Measurements from ENCODE around the gene SGO2.

DNA sequence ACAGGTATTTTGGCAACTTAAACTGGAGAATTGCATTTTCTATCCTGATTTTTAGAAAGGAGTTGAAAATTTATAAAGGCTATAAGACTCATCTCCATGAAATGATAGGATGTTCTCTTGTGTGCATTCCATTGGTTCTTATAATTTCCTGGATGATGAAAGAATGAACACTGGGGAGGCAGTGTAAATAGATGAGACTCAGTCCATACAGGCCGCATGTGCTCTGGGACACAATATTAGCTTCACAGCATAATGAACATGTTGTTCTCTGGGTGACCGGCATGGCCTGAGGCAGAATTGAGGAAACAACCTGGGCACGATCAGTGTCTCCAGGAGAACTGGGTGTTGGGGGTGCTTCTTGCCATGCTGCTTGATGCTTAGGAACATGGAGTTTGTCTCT lies 98.7 kb downstream of the SGO2 start:
- TF ChIP-seq, protein P1, sequence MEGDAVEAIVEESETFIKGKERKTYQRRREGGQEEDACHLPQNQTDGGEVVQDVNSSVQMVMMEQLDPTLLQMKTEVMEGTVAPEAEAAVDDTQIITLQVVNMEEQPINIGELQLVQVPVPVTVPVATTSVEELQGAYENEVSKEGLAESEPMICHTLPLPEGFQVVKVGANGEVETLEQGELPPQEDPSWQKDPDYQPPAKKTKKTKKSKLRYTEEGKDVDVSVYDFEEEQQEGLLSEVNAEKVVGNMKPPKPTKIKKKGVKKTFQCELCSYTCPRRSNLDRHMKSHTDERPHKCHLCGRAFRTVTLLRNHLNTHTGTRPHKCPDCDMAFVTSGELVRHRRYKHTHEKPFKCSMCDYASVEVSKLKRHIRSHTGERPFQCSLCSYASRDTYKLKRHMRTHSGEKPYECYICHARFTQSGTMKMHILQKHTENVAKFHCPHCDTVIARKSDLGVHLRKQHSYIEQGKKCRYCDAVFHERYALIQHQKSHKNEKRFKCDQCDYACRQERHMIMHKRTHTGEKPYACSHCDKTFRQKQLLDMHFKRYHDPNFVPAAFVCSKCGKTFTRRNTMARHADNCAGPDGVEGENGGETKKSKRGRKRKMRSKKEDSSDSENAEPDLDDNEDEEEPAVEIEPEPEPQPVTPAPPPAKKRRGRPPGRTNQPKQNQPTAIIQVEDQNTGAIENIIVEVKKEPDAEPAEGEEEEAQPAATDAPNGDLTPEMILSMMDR (conservative IDR thresholded peaks at IDR 0.05): no peak
- TF ChIP-seq ZFX (IDR thresholded peaks at IDR 0.05): no peak
